Measurements from ENCODE around the gene RPL21. TPM values are rescaled to one million over a fixed set of nuclear protein-coding genes. Genes with fewer than 3 reads are reported as not detected.

The RPL21 gene
- total and polyA plus RNA-seq, 2 donors (not counting 1 experiment from before 2014, with no cell fraction given), result 831 to 1,841 TPM

DNA sequence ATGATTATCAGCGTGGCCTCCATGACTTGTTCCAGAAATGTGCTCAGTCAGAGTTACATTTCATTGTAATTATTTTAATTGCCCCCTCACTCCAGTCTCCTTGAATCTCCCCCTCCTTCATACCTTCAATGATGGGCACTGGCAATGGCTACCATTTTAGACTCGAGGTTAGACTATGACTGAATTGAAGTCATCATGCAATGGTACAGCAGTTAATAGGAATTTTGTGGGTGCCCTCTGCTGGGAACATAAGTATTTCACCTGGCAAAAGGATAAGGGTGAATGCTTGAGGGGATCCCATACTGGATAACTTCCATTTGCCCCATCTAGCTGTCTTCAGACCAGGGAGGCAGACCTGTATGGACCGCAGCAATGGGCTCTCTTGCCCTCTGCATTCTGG lies 47.5 kb upstream of the RPL21 start:
- TF ChIP-seq EZH2 (IDR thresholded peaks at IDR 0.05; ENCODE audit: low read length, missing control alignments), result no peak
- TF ChIP-seq, protein P1, sequence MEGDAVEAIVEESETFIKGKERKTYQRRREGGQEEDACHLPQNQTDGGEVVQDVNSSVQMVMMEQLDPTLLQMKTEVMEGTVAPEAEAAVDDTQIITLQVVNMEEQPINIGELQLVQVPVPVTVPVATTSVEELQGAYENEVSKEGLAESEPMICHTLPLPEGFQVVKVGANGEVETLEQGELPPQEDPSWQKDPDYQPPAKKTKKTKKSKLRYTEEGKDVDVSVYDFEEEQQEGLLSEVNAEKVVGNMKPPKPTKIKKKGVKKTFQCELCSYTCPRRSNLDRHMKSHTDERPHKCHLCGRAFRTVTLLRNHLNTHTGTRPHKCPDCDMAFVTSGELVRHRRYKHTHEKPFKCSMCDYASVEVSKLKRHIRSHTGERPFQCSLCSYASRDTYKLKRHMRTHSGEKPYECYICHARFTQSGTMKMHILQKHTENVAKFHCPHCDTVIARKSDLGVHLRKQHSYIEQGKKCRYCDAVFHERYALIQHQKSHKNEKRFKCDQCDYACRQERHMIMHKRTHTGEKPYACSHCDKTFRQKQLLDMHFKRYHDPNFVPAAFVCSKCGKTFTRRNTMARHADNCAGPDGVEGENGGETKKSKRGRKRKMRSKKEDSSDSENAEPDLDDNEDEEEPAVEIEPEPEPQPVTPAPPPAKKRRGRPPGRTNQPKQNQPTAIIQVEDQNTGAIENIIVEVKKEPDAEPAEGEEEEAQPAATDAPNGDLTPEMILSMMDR (conservative IDR thresholded peaks at IDR 0.05 in 1 of 2, IDR thresholded peaks at IDR 0.05 in 1 of 2; ENCODE audit: low read depth in 1 of 2, low read length in 2 of 2), result peak in 1 of 2 donors; percentile 32
- DNase-seq (ENCODE audit: low read depth in 2 of 2), result peak in 1 of 2 donors; percentile 41
- Histone ChIP-seq H3K9ac (ENCODE audit: insufficient read depth, low read length) (no peak overlapping the region), H3K27me3 (ENCODE audit: control insufficient read depth, insufficient read depth, low read length) (no peaks in the 10 kb centered on the region), H3K9me3 (ENCODE audit: control insufficient read depth, insufficient read depth, low read depth, low read length) (no peaks in the 10 kb centered on the region), H3K79me2 (ENCODE audit: control insufficient read depth, insufficient read depth, low read length) (no peaks in the 10 kb centered on the region), H4K20me1 (ENCODE audit: control insufficient read depth, extremely low read depth, insufficient read depth, low read length) (no peaks in the 10 kb centered on the region), H3K4me3 (replicated peaks in 1 of 4; ENCODE audit: control extremely low read depth in 1 of 4, insufficient read depth in 1 of 4, low read depth in 3 of 4, low read length in 4 of 4) (no peak overlapping the region), H3K27ac (ENCODE audit: insufficient read depth, low read length) (no peak overlapping the region), H3K4me2 (ENCODE audit: extremely low read depth, insufficient read depth, low read length) (no peak overlapping the region), H2AFZ (ENCODE audit: low read length) (no peak overlapping the region), H3K36me3 (ENCODE audit: control insufficient read depth, insufficient read depth, low read length) (no peaks in the 10 kb centered on the region), H3K4me1 (ENCODE audit: control insufficient read depth, extremely low read depth, insufficient read depth, low read length) (no peaks in the 10 kb centered on the region)

DNA sequence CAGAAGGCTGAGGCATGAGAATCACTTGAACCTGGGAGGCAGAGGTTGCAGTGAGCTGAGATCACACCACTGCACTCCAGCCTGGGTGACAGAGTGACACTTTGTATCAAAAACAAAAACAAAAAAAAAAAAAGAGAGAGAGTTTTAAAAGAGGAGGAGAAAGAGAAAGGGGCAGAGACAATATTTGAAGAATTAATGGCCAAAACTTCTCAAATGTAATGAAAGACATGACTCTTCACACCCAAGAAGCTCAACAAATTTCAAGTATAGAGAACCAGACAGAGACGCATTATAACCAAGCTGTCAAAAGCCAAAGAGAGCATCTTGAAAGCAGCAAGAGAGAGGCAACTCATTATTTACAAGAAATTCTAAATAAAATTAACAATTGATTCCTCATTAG lies 42.8 kb upstream of the RPL21 start:
- no peak for DNase-seq (ENCODE audit: low read depth in 2 of 2)
- H3K4me2 ChIP-seq (ENCODE audit: extremely low read depth, insufficient read depth, low read length), result no peak overlapping the region

DNA sequence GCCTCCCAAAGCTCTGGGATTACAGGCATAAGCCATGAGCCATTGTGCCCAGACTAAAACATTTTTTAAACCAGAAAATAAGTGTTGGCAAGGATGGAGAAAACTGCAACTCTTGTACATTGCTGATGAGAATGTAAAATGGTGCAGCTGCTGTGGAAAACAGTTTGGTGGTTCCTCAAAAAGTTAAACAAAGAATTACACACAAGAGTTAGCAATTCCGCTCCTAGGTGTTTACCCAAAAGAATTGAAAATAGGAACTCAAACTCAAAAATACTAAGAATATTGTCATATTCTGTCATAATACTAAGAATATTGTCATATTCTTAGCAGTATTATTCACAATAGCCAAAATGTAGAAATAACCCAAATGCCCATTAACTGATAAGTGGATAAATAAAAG lies 40.1 kb upstream of the RPL21 start:
- no peak overlapping the region for H3K9ac ChIP-seq (ENCODE audit: insufficient read depth, low read length)

More for the DNA sequence above, 42.8 kb upstream of the RPL21 start:
- Histone ChIP-seq H3K27me3 (ENCODE audit: control insufficient read depth, insufficient read depth, low read length) (no peaks in the 10 kb centered on the region), H4K20me1 (ENCODE audit: control insufficient read depth, extremely low read depth, insufficient read depth, low read length) (no peaks in the 10 kb centered on the region), H3K4me1 (ENCODE audit: control insufficient read depth, extremely low read depth, insufficient read depth, low read length) (no peaks in the 10 kb centered on the region), H3K27ac (ENCODE audit: insufficient read depth, low read length) (no peak overlapping the region), H3K79me2 (ENCODE audit: control insufficient read depth, insufficient read depth, low read length) (no peaks in the 10 kb centered on the region), H3K4me3 (replicated peaks in 1 of 4; ENCODE audit: control extremely low read depth in 1 of 4, insufficient read depth in 1 of 4, low read depth in 3 of 4, low read length in 4 of 4) (no peak overlapping the region), H2AFZ (ENCODE audit: low read length) (no peak overlapping the region), H3K36me3 (ENCODE audit: control insufficient read depth, insufficient read depth, low read length) (no peaks in the 10 kb centered on the region), H3K9me3 (ENCODE audit: control insufficient read depth, insufficient read depth, low read depth, low read length) (no peaks in the 10 kb centered on the region), H3K9ac (ENCODE audit: insufficient read depth, low read length) (no peak overlapping the region)
- TF ChIP-seq, protein P1 (conservative IDR thresholded peaks at IDR 0.05 in 1 of 2, IDR thresholded peaks at IDR 0.05 in 1 of 2; ENCODE audit: low read depth in 1 of 2, low read length in 2 of 2), result no peak
- no peak for TF ChIP-seq EZH2 (IDR thresholded peaks at IDR 0.05; ENCODE audit: low read length, missing control alignments)

More for the DNA sequence above, 40.1 kb upstream of the RPL21 start:
- TF ChIP-seq, protein P1 (conservative IDR thresholded peaks at IDR 0.05 in 1 of 2, IDR thresholded peaks at IDR 0.05 in 1 of 2; ENCODE audit: low read depth in 1 of 2, low read length in 2 of 2), result no peak
- no peak for TF ChIP-seq EZH2 (IDR thresholded peaks at IDR 0.05; ENCODE audit: low read length, missing control alignments)
- H3K79me2 ChIP-seq (ENCODE audit: control insufficient read depth, insufficient read depth, low read length), result no peaks in the 10 kb centered on the region
- H3K9me3 ChIP-seq (ENCODE audit: control insufficient read depth, insufficient read depth, low read depth, low read length), result no peaks in the 10 kb centered on the region
- no peaks in the 10 kb centered on the region for H3K36me3 ChIP-seq (ENCODE audit: control insufficient read depth, insufficient read depth, low read length)
- no peaks in the 10 kb centered on the region for H3K4me1 ChIP-seq (ENCODE audit: control insufficient read depth, extremely low read depth, insufficient read depth, low read length)
- no peaks in the 10 kb centered on the region for H3K27me3 ChIP-seq (ENCODE audit: control insufficient read depth, insufficient read depth, low read length)
- no peak overlapping the region for H3K4me3 ChIP-seq (replicated peaks in 1 of 4; ENCODE audit: control extremely low read depth in 1 of 4, insufficient read depth in 1 of 4, low read depth in 3 of 4, low read length in 4 of 4)
- H3K4me2 ChIP-seq (ENCODE audit: extremely low read depth, insufficient read depth, low read length), result no peak overlapping the region
- H3K27ac ChIP-seq (ENCODE audit: insufficient read depth, low read length), result no peak overlapping the region
- no peak for DNase-seq (ENCODE audit: low read depth in 2 of 2)
- no peak overlapping the region for H2AFZ ChIP-seq (ENCODE audit: low read length)
- no peaks in the 10 kb centered on the region for H4K20me1 ChIP-seq (ENCODE audit: control insufficient read depth, extremely low read depth, insufficient read depth, low read length)

Data from fibroblast of lung (primary cell).